CD4-positive, alpha-beta T cell treated with Interleukin-2 at 100 ng/mL for 4 hours (primary cell): Measurements from ENCODE around the gene MTMR3.
"Not testable (repeated sequence)": the region's sequence is repeated elsewhere in the genome, so short reads cannot be mapped to it uniquely, and the experiment has no call there.

Source experiments
- DNase-seq: peaks from one replicate; pipeline ENCODE4 v3.0.0-alpha.2; 2020; ENCODE audit warnings: low spot score

Gene MTMR3

GRCh38 chr22:30056015-30056414, 173.0 kb downstream of the MTMR3 start:
- no peak for DNase-seq

GRCh38 chr22:30057375-30057774, 174.4 kb downstream of the MTMR3 start:
- no peak for DNase-seq

- DNase-seq: not testable (repeated sequence)
Measured at GRCh38 chr22:30059346-30060020, 176.5 kb downstream of the MTMR3 start.

DNA sequence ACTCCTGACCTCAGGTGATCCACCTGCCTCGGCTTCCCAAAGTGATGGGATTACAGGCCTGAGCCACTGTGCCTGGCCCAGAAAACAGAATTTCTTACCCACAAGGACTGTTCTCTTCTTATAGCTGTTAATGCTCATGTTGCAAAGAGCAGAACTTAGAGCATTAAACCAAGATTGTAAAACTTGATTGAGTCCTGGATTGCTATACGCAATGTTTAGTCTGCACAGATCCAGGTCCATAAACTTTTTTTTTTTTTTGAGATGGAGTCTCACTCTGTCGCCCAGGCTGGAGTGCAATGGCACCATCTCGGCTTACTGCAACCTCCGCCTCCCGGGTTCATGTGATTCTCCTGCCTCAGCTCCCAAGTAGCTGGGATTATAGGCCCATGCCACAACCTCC, 178.1 kb downstream of the MTMR3 start:
- DNase-seq: not testable (repeated sequence)

GRCh38 chr22:30062259-30062658, 179.3 kb downstream of the MTMR3 start:
- DNase-seq: no peak

DNA sequence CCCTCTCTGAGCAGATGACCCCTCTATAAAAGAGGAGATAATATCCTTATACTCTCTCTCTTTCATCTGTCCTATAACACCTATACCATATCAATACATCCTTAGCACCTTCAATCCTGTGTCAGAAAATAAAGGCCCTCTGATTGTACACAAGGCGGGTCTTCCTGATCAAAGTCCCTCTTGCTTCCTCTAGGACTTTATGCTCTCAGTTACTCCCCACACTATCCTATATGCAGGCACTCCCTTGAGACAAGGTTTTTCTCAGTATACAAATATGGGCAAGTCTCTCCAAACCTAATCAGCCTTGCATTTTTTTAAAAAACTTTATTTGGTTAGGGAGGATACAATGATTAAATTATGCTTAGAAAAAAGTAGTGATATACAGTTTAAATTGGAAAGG, 180.0 kb downstream of the MTMR3 start:
- no peak for DNase-seq

GRCh38 chr22:30064172-30064571, 181.2 kb downstream of the MTMR3 start:
- DNase-seq: no peak

DNA sequence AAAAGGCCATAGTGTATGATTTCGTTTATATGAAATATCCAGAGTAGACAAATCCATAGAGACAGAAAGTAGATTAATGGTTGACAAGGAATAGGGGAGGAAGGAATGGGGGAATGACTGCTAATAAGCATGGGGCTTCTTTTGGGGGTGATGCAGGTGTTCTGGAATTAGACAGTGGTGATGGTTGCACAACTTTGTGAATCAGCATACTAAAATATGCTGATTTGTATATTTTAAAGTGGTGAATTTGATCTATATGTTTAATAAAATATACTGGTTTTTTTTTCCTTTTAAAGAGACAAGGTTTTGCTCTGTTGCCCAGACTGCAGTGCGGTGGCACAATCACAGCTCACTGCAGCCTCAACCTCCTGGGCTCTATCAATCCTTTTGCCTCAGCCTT, 190.8 kb downstream of the MTMR3 start:
- no peak for DNase-seq

DNA sequence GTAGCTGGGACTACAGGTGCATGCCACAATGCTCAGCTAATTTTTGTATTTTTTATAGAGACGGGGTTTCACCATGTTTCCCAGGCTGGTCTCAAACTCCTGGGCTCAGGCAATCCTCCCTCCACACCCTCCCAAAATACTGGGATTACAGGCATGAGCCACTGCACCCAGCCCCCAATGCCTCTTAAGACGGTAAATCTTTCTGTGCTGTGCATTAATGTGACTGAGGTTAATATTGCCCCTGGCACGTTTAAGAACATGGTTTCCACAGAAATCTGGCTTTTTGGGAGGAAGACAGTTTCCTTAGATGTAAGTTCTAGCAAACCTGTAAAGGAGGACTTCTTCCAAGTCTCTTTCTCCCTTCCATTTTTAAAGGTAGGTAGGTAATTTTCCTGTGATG, 191.2 kb downstream of the MTMR3 start:
- no peak for DNase-seq

DNA sequence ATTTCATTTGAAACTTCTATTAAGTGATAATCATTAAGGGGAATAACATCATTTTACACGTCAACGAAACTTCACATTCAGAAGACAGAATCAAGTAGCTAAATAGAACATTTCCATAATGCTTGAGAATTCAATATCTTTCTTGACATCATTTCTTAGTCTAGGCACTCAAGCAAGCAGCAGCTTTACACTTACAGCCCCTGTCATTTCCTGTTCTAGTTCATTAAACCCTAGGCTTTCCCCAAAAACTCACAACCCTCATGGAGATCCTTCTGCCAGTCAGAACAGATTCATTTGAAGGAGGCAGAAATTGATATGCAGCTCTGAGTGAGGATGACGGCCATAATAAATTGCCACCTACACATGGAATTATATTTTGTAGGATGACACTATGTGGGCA, 192.0 kb downstream of the MTMR3 start:
- no peak for DNase-seq

- no peak for DNase-seq
Measured at GRCh38 chr22:30077279-30077880, 194.4 kb downstream of the MTMR3 start.

GRCh38 chr22:30078320-30079311, 195.6 kb downstream of the MTMR3 start:
- peak; percentile 24 for DNase-seq

GRCh38 chr22:30079952-30080533, 197.1 kb downstream of the MTMR3 start, which contains the start of gene HORMAD2:
TSS of gene HORMAD2 (plus strand) at chr22:30080464. CDS start at chr22:30093953, 13,489 bp downstream.
- DNase-seq: no peak
